ENCODE measurements around the gene CDH13. TPM values are rescaled to one million over a fixed set of nuclear protein-coding genes. Genes with fewer than 3 reads are reported as not detected.
A peak's percentile ranks its signal among the peaks of the same experiment; 100 is the strongest.

The CDH13 gene
- total and polyA plus RNA-seq, 2 of the 8 experiments (the other 6 are each of a cell fraction or from before 2014, with no cell fraction given) = 2.3 to 2.4 TPM

DNA sequence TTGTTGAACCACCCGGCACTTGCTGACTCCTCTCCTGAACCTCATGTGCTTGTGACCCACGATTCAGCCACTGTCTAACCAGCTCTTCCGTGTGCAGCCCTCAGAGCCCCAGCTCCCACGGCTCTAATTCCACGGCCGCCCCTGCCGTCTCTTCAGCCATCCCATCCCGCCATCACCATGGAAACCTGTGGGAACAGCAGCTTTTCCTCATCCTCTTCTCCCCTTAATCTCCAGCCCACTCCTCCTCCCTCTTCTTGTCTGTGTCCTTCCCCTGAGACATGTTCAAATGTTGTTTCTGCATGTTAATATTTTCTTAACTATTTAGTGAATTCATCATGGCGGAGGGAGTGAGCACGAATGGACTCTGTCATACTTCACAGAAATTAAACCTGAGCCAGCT, 285.2 kb downstream of the CDH13 start:
- Histone ChIP-seq H3K23me2 (ENCODE audit: low read depth, low read length) (no peaks in the 10 kb centered on the region), H3K4me2 (ENCODE audit: insufficient read depth in 1 of 2, low read depth in 2 of 2, low read length in 2 of 2) (no peak overlapping the region), H2BK5ac (ENCODE audit: low read depth, low read length) (no peak overlapping the region), H3K36me3 (ENCODE audit: control insufficient read depth in 2 of 4, insufficient read depth in 4 of 4, low read length in 3 of 4) (no peaks in the 10 kb centered on the region), H3K56ac (replicated peaks; ENCODE audit: insufficient read length, low read depth, low read length) (no peak overlapping the region), H3K4me3 (ENCODE audit: extremely low read depth in 1 of 4, insufficient read depth in 2 of 4, low read depth in 3 of 4, low read length in 4 of 4) (no peak overlapping the region), H4K91ac (replicated peaks; ENCODE audit: insufficient read length, low read length) (no peak overlapping the region), H4K5ac (ENCODE audit: insufficient read length, low read depth, low read length) (no peak overlapping the region), H2BK20ac (ENCODE audit: low read length) (no peak overlapping the region), H3K23ac (ENCODE audit: insufficient read length) (no peak overlapping the region), H3K27me3 (replicated peaks in 1 of 4; ENCODE audit: control insufficient read depth in 3 of 4, extremely low read depth in 1 of 4, insufficient read depth in 3 of 4, low read length in 3 of 4) (no peaks in the 10 kb centered on the region), H3K14ac (ENCODE audit: insufficient read length) (no peak overlapping the region), H3K9me3 (ENCODE audit: insufficient read depth in 2 of 2, low read depth in 1 of 2, low read length in 1 of 2) (no peaks in the 10 kb centered on the region; a peak in 1 of 4 replicates), H3K9ac (replicated peaks in 1 of 4; ENCODE audit: extremely low read depth in 1 of 4, low read depth in 3 of 4, low read length in 3 of 4) (no peak overlapping the region), H3K4me1 (replicated peaks in 1 of 4; ENCODE audit: control insufficient read depth in 3 of 4, insufficient read depth in 4 of 4, low read length in 3 of 4) (no peaks in the 10 kb centered on the region), H3K79me2 (ENCODE audit: control insufficient read depth in 1 of 2, insufficient read depth in 2 of 2, low read length in 2 of 2) (no peaks in the 10 kb centered on the region), H2BK12ac (ENCODE audit: low read depth, low read length) (no peak overlapping the region), H3K79me1 (ENCODE audit: low read depth, low read length) (no peaks in the 10 kb centered on the region), H4K20me1 (replicated peaks in 1 of 2; ENCODE audit: control insufficient read depth in 1 of 2, insufficient read depth in 2 of 2, low read length in 2 of 2) (no peaks in the 10 kb centered on the region), H4K8ac (ENCODE audit: extremely low read depth, insufficient read depth, low read length) (peak overlapping the region; percentile 40; the same call in 1 of the 2 replicates), H2BK120ac (replicated peaks; ENCODE audit: low read depth, low read length) (no peak overlapping the region), H2AFZ (ENCODE audit: low read length) (no peak overlapping the region), H2AK5ac (ENCODE audit: low read depth, low read length) (no peak overlapping the region), H3K18ac (ENCODE audit: extremely low read depth, low read length) (no peak overlapping the region), H2BK15ac (ENCODE audit: low read length) (no peak overlapping the region), H3K27ac (ENCODE audit: low read depth, low read length) (no peak overlapping the region), H3K4ac (replicated peaks; ENCODE audit: insufficient read length, low read depth, low read length) (no peak overlapping the region)
- WGBS, 2 experiments (ENCODE audit: extremely low coverage in 1 of 2, insufficient coverage in 1 of 2, insufficient read length in 1 of 2, insufficient replicate concordance in 2 of 2, low coverage in 1 of 2, low lambda C conversion rate in 2 of 2, missing lambda C conversion rate in 1 of 2) = 92% methylated on average over 10 of the region's 10 CpGs; no CpG with 5 or more reads in 1 of the 2 experiments
- FAIRE-seq = no peak
- ChIA-PET CTCF (ENCODE audit: partially characterized antibody) (no interaction called here), POLR2A (ENCODE audit: partially characterized antibody) (no interaction called here)
- DNase-seq (ENCODE audit: low read depth in 1 of 2, low spot score in 2 of 2) = no peak
- TF ChIP-seq NRF1 (IDR thresholded peaks at IDR 0.05; ENCODE audit: low read depth, low read length) = no peak
- TF ChIP-seq, protein P1, sequence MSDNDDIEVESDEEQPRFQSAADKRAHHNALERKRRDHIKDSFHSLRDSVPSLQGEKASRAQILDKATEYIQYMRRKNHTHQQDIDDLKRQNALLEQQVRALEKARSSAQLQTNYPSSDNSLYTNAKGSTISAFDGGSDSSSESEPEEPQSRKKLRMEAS (IDR thresholded peaks at IDR 0.05) = no peak
- TF ChIP-seq CREB1 (IDR thresholded peaks at IDR 0.05) = no peak
- no peak for TF ChIP-seq ASH2L (IDR thresholded peaks at IDR 0.05; ENCODE audit: low read length)
- no peak for TF ChIP-seq JUN (IDR thresholded peaks at IDR 0.05; ENCODE audit: low read depth, low read length)
- no peak for TF ChIP-seq POU5F1 (IDR thresholded peaks at IDR 0.05; ENCODE audit: low read depth, low read length)
- no peak for TF ChIP-seq RNF2 (IDR thresholded peaks at IDR 0.05; ENCODE audit: borderline replicate concordance, low read depth, low read length, missing control alignments, poor library complexity, severe bottlenecking)
- TF ChIP-seq KDM1A (IDR thresholded peaks at IDR 0.05; ENCODE audit: borderline replicate concordance, low read length) = no peak
